HG03460 (cell line): ENCODE data around the gene PRIM1.
A peak's percentile ranks its signal among the peaks of the same experiment; 100 is the strongest.
"Not testable (repeated sequence)": the region's sequence is repeated elsewhere in the genome, so short reads cannot be mapped to it uniquely, and the experiment has no call there.

Experiments used
- ATAC-seq: cut with Tn5 transposase; IDR thresholded peaks from one replicate; pipeline ENCODE4 v1.9.1; 2021; ENCODE audit not compliant: unreplicated experiment

The PRIM1 gene

DNA sequence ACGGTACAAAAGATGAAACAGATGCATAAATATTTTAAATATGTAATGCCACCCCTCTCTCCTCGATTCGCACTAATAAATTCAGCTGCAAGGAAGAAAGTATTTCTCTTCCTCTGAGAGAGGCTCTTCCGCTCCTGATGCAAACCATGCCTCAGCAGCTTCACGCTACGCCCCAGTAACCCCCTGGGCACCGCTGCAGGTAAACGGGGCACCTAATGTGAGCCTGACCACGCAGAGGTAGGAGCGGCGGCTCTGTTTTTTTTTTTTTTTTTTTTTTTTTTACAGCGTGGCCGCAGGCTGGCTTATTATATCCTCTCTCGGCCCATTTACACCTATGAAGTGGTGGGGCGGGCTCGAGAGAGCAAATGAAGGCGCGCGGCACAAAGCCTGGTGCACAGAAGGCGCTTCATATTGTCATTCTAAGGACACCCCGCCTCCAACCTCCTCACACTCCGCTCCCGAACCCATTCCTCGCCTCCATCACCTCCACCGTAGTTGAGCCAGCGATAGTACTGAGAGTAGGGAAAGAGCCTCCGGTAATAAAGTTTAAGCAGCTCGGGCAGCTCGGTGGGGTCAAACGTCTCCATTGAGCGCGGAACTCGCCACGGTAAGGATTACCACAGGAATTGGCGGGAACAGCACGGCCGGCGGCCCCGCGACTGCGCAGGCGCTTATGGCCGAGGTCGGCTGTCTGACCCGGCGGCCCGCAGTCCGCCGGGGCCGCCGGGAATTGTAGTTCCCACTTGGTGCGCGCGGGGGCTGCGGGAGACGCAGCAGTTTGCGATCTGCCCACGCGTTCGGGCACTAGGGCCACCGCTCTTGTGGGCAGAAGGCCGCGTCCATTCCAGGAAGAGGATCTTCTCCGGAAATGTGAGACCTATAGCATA, at the start of gene PRIM1:
TSS of gene PRIM1 (minus strand) at position 612 of the 887 bp plus-strand sequence. CDS start at position 587, 25 bp downstream.
- peak; percentile 74 for ATAC-seq

DNA sequence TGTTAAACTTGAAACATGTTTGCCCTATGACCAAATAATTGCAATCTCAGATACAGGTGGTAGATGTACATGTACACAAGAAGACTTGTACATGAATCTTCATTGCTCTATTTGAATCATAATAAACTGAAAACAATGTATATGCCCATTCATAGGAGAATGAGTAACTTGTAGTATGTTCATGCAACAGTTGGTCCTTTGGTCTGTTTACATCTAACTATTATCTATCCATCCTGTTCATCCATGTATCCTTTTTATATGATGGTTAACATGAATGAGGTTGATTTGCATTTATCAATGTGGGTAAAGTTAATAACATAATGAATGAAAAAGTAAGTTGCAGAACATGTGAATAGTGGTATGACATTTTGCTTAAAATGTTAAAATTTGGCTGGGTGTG, 48.1 kb upstream of the PRIM1 start:
- no peak for ATAC-seq

DNA sequence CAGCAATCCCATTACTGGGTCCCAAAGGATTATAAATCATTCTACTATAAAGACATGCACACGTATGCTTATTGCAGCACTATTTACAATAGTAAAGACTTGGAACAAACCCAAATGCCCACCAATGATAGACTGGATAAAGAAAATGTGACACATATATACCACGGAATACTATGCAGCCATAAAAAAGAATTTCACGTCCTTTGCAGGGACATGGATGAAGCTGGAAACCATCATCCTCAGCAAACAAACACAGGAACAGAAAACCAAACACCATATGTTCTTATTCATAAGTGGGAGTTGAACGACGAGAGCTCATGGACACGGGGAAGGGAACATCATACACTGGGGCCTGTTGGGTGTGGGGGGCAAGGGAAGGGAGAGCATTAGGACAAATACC, 47.2 kb upstream of the PRIM1 start:
- ATAC-seq: not testable (repeated sequence)

DNA sequence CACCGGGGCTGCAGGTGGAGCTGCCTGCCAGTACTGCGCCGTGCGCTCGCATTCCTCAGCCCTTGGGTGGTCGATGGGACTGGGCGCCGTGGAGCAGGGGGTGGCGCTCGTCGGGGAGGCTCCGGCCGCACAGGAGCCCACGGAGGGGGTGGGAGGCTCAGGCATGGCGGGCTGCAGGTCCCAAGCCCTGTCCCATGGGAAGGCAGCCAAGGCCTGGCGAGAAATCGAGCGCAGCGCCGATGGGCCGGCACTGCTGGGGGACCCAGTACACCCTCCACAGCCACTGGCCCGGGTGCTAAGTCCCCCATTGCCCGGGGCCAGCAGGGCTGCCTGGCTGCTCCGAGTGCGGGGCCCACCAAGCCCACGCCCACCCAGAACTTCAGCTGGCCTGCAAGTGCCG, 43.7 kb upstream of the PRIM1 start:
- ATAC-seq: not testable (repeated sequence)

DNA sequence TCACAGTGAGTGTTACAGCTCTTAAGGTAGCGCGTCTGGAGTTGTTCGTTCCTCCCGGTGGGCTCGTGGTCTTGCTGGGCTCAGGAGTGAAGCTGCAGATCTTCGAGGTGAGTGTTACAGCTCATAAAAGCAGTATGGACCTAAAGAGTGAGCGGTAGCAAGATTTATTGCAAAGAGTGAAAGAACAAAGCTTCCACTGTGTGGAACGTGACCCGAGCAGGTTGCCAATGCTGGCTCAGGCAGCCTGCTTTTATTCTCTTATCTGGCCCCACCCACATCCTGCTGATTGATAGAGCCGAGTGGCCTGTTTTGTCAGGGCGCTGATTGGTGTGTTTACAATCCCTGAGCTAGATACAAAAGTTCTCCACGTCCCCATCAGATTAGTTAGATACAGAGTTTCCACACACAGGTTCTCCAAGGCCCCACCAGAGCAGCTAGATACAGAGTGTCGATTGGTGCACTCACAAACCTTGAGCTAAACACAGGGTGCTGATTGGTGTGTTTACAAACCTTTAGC, 43.0 kb upstream of the PRIM1 start:
- ATAC-seq: not testable (repeated sequence)

DNA sequence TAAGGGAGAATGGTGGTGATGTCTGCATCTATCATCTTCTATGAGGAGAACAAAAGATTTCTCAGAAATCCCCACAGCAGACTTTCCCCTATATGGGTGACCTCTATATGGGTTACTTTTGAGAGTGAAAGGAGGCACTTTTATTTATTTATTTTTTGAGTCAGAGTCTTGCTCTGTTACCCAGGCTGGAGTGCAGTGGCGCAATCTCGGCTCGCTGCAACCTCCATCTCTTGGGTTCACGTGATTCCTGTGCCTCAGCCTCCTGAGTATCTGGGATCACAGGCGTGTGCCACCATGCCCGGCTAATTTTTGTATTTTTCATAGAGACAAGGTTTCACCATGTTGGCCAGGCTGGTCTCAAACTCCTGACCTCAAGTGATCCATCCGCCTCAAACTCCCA, 41.0 kb upstream of the PRIM1 start:
- ATAC-seq: not testable (repeated sequence)

DNA sequence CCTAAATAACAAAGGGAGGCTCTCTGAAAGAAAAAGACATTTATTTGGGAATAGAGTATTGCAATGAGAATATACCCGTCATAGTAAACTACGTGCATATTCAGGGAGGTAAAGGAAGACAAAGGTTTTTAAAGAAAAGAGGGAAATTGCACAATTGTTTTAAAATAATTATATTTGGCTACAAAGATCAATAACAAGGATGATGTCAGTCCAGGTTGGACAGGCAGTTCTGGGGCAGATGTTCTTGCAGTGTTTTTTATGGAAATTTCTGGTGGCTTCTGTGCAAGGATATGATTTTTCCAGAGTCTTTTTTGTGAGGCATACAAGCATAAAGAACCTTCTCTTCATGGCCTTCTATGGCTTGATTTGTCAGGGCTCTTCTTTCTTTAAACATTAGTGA, 40.6 kb upstream of the PRIM1 start:
- ATAC-seq: no peak

DNA sequence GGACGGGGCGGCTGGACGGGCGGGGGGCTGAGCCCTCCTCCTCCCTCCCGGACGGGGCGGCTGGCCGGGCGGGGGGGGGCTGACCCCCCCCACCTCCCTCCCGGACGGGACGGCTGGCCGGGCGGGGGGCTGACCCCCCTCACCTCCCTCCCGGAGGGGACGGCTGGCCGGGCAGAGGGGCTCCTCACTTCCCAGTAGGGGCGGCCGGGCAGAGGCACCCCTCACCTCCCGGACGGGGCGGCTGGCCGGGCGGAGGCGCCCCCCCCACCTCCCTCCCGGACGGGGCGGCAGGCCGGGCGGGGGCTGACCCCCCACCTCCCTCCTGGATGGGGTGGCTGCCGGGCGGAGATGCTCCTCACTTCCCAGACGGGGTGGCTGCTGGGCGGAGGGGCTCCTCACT, 37.3 kb upstream of the PRIM1 start:
- ATAC-seq: not testable (repeated sequence)

DNA sequence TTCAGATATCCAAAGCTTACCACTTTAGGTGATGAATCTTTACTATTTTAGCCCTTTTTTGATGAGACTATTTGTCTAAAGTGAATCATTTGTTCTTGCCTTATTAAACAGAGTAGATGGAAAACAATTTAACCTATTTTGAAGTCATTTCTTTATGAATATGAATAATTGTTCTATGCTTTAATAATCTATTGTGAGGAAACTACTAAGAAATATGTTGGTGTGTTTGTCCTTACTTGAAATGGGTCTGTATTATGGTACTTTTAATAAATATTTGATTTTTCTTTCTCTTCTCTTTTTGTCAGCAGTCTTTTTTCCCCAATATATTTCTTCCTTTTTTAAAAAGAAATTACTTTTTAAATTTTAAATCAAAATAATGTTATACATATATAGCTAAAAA, 35.4 kb upstream of the PRIM1 start:
- ATAC-seq: no peak

DNA sequence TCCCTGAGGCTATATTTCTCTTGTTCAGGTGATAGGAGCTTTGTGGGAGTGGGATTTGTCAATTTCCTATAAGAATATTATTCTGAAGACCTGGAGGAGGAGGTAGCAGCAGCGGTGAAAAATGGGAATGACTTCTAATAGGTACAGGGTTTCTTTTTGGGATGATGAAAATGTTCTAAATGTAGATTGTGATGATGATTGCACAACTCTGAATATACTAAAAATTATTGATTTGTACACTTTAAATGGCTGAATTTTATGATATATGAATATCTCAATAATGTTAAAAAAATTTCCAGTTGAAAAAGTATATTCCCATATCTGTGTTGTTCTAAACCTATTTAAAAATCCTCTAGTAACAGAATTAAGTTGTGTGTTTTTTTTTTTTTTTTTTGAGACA, 33.8 kb upstream of the PRIM1 start:
- ATAC-seq: no peak

DNA sequence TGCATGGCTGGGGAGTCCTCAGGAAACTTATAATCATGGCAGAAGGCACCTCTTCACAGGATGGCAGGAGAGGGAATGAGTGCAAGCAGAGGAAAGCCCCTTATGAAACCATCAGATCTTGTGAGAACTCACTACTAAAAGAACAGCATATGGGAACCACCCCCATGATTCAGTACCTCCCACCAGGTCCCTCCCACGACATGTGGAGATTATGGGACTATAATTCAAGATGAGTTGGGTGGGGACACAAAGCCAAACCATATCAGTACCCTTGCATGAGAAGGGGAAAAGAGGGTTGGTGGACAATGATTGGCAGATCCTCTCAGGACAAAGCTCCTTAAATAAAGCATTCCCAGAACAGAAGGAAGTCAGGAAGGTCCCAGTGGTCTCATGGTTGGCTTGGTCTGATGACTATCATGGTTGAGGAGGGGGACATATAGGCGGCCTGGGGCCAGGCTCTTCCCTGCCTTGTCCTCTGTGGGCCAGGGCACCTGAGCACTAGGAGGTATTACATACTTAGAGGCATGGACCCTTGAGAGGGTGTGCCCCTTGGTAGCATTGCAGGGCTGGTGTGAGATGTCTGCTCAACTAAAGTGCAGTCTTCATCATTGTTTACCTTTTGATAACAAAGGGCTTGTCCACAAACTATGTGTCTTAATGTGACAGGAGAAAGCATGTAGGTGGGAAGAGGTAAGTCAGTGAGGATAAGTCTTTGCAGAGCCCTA, 33.2 kb upstream of the PRIM1 start:
- no peak for ATAC-seq

DNA sequence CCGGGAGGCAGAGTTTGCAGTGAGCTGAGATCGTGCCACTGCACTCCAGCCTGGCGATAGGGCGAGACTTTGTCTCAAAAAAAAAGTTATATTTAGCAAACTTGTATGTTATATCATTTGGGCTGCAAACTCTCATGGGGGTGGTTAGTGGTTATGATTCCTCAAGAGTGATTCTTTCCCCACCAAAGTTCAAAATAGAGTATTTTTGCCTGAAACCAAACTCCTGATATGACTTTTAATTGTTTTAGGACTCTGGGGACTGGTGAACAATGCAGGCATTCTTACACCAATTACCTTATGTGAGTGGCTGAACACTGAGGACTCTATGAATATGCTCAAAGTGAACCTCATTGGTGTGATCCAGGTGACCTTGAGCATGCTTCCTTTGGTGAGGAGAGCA, 29.6 kb upstream of the PRIM1 start:
- no peak for ATAC-seq

DNA sequence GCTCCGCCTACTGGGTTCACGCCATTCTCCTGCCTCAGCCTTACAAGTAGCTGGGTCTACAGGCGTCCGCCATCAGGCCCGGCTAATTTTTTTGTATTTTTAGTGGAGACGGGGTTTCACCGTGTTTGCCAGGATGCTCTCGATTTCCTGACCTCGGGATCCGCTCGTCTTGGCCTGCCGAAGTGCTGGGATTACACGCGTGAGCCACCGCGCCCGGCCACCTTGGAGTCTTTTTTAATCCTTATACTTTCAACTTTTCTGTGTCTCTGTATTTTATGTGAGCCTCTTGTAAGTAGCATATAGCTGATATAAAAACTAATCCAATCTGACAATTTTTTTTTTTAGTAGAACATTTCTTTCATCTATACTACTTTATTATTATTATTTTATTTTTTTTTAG, 26.6 kb upstream of the PRIM1 start:
- no peak for ATAC-seq

DNA sequence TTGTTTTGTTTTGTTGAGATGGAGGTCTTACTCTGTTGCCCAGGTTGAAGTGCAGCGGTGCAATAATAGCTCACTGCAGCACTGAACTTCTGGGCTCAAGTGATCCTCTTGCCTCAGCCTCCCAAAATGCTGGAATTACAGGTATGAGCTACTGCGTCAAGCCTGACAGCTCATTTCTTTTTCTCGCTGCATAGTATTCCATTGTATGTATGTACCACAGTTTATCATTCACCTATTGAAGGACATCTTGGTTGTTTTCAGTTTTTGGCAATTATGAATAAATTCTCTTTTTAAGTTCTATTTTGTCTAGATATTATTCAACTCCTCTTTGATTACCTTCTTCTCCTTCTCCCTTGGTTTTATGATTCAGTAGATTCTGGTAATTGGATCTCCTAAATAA, 24.5 kb upstream of the PRIM1 start:
- ATAC-seq: no peak

DNA sequence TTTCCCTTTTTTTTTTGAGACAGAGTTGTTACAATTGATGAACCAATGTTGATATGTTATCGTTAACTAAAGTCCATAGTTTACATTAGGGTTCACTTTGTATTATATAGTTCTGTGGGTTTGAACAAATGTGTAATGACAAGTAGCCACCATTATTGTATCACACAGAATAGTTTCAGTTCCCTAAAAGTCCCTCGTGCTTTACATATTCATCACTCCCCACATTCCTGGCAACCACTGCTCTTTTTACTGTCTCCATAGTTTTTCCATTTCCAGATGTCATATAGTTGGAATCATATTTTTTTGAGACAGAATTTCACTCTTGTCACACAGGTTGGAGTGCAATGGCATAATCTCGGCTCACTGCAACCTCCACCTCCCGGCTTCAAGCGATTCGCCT, 23.5 kb upstream of the PRIM1 start:
- no peak for ATAC-seq

DNA sequence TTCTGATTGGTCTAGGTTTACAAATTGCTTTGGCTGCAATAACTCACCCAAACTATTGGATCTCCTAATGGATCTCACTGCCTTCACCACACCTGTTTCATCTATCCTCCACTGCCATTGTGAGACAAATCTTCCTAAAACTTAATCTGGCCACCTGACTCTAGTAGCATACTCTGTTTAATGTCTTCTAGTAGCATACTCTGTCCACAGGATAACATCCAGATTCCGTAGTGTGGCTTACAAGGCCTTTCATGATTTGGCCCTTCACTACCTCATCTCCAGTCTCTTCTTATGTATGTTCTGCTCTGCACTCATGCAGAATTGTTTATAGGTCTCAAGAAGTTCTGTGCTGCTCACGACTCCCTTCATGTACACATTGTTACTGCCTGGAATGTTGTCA, 21.0 kb upstream of the PRIM1 start:
- ATAC-seq: no peak

DNA sequence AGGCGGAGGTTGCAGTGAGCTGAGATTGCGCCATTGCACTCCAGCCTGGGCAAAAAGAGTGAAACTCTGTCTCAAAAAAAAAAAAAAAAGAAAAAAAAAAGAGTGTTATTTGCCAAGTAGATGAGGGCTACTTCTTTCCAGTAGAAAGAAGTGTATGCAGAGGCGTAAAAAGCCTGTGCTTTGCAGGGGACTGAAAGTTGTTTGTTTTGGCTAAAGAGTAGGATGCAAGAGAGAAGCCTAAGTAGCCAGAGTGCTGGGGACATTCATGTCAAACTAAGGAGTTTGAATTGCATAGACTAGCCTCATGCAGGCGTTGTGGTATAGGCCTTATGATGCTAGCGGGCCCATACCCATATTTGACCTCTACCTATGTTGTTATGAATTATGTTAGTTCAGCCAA, 20.5 kb upstream of the PRIM1 start:
- ATAC-seq: no peak

DNA sequence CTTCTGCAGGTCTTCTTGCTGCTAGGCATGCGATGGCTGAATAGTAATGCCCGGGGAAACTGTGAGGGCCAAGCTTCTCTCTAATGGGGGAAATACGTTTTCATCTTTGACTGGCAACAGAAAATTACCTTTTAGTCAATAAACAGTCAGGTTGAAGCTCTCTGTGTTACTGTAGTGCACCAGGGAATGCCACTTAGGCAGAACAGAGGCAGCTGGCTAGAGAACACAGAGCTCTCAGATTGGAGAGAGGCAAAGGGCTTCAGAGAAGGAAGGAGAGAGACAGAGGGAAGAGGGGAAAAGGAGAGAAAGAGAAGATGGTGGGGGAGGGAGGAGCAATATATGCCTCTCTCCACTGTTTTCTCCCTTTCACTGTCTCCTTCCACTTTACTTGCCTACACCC, 17.7 kb upstream of the PRIM1 start:
- no peak for ATAC-seq

DNA sequence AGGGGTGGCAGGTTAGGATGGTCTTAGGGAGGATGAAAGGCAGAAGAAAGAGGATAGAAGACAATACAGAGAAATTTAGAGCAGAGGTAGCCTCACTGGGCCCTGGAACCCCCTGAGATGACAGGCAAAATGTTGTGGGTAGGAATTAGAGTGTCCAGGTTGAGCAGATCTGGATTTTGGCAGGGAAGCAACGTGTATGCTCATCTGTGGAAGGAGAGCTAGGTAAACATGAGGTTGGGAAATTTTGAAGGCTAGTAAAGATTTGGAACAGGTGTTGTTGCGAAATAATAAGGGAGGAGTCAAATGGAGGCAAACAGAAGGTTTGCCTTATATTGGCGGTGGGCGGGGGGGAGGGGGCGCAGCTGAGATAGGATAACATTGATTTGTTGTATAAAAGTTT, 16.3 kb upstream of the PRIM1 start:
- no peak for ATAC-seq

DNA sequence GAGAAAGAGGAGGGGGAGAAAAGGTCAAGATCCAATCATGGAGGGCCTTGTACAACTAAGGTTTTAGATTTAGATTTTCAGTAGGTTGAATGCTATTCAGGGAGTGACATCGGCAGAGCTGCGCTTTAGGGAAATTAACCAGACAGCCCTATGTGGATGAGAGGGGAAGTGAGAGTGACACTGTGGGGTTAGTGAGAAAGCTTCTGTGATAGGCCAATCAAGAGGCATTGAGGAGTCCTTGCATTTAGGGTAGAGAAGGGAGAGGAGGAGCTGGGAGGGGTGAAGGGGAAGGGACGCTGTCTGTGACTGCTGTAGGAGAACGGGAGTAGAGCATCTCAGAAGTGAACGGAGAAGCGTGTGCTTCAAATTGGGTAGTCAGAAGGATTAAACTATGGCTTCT, 14.4 kb upstream of the PRIM1 start:
- peak; percentile 97 for ATAC-seq

DNA sequence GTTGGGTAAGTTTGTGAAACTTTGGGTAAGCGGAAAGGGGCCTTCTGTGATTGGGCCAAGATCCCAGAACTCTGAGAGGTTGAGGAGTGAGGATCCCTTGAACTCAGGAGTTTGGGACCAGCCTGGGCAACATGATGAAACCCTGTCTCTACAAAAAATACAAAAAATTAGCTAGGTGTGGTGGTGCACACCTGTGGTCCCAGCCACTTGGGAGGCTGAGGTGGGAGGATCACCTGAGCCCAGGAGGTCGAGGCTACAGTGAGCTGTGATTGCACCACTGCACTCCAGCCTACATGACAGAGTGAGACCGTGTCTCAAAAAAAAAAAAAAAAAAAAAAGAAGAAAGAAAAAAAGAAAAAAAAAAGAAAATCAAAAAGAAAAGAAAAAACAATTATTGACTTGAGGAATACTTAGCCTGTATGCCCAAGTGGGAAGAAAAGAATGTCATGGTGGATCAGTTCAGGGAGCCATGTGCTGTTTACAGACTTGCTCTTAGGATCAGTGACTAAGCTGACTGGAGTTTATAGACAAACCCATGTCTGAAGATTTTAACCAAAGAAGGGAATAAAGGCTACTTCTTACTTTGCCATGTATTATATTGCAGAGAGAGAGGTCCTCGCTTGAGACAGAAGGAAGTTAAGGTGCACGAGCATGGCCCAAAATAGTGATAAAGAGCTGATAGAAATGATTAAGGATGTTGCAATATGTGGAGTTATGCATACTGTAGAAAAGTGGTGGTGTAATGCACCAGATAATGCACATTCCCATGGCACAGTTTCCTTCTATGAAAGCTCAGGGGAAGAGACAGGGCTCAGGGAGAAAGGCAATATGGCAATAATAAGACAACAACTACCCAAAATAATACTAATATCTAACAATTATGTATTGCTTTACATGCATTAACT, 11.9 kb upstream of the PRIM1 start:
- no peak for ATAC-seq
